Measurements from ENCODE around the gene MLKL. TPM values are rescaled to one million over a fixed set of nuclear protein-coding genes. Genes with fewer than 3 reads are reported as not detected.

The MLKL gene
- total RNA-seq, 1 experiment from 2014 or later, result 4.7 TPM

DNA sequence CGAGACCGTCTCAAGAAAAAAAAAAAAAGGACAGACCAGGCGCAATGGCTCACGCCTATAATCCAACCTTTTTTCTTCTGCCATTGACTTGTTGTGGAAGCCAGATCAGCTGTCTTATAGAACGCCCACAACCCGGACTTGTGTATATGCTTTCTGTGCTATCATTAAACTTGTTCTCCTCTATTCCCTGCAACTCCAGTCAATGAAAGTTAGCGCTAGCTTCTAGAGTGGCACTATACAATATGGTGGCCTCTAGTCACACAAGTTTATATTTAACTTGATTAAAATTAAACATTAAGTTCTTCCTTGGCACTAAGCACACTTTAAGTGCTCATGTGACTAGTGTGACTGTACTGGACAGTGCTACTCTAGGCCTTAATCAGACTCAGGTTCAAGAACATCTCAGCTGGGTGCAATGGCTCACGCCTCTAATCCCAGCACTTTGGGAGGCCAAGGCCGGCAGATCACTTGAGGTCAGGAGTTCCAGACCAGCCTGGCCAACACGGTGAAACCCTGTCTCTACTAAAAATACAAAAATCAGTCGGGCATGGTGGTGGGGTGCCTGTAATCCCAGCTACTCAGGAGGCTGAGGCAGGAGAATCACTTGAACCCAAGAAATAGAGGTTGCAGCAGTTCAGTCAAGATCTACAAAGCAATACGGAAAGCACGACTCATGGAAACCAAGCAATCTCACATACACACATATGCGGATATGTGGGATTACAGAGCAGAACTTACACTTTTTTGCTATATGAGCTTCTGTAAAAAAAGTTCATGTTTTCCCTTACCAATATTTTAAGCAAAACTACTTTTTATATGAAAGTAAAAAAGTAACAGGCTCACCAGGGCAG is 74.9 kb downstream of the MLKL start:
- H3K4me3 ChIP-seq (ENCODE audit: low read length), result no peak overlapping the region

GRCh38 chr16:74623839-74624235 is 76.8 kb downstream of the MLKL start:
- no peak for DNase-seq
- Histone ChIP-seq H3K79me2 (ENCODE audit: low read length) (peaks cover 9% of the 10 kb centered on the region), H3K4me2 (ENCODE audit: low read depth, low read length, poor library complexity, severe bottlenecking) (no peak overlapping the region), H2AFZ (ENCODE audit: low read length) (no peak overlapping the region), H3K36me3 (ENCODE audit: insufficient read depth, low read length) (peaks cover 54% of the 10 kb centered on the region), H3K4me3 (ENCODE audit: low read length) (no peak overlapping the region), H4K20me1 (ENCODE audit: insufficient read depth, low read depth, low read length) (no peaks in the 10 kb centered on the region), H3K27ac (ENCODE audit: low read length) (no peak overlapping the region), H3K9me2 (replicated peaks; ENCODE audit: insufficient read depth, low read length) (no peaks in the 10 kb centered on the region), H3K27me3 (ENCODE audit: low read length) (no peaks in the 10 kb centered on the region), H3K9me3 (ENCODE audit: low read length) (no peaks in the 10 kb centered on the region), H3K4me1 (ENCODE audit: low read length) (no peaks in the 10 kb centered on the region), H3K9ac (ENCODE audit: low read length) (no peak overlapping the region)

More for the DNA sequence above, 74.9 kb downstream of the MLKL start:
- Histone ChIP-seq H3K4me1 (ENCODE audit: low read length) (no peaks in the 10 kb centered on the region), H3K36me3 (ENCODE audit: insufficient read depth, low read length) (peaks cover 61% of the 10 kb centered on the region), H2AFZ (ENCODE audit: low read length) (no peak overlapping the region), H3K9me3 (ENCODE audit: low read length) (no peaks in the 10 kb centered on the region), H3K4me2 (ENCODE audit: low read depth, low read length, poor library complexity, severe bottlenecking) (no peak overlapping the region), H3K9me2 (replicated peaks; ENCODE audit: insufficient read depth, low read length) (no peaks in the 10 kb centered on the region), H3K79me2 (ENCODE audit: low read length) (peaks cover 11% of the 10 kb centered on the region), H3K27ac (ENCODE audit: low read length) (no peak overlapping the region), H3K9ac (ENCODE audit: low read length) (no peak overlapping the region), H3K27me3 (ENCODE audit: low read length) (no peaks in the 10 kb centered on the region), H4K20me1 (ENCODE audit: insufficient read depth, low read depth, low read length) (no peaks in the 10 kb centered on the region)
- DNase-seq, result no peak

DNA sequence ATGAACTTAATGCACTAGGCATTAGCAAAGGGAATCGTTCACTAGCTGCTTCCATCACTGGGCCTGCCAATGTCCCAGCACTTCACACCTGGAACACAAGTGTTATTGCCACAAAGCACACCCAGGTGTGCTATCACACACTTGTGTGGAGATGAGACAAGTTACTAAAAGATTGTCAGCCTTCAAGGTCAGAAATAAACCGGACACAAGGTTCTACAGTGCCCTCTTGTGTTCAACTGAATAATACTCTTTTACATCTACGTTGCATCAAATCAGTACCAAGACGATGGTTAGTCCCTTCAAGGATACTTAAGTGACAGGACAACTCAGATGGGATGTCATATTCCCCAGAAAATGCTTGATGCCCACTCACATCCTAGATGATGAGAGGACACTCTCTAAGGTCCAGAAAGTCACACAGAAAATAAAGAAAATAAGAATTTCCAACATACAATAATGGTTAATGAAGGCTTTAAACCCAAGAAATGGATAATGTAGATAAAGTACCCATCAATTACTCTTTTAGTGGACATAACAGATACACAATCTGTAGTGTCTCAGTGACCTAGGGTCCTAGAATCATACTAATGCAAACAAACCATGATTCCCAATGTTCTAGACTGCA is 77.3 kb downstream of the MLKL start:
- Histone ChIP-seq H4K20me1 (ENCODE audit: insufficient read depth, low read depth, low read length) (no peaks in the 10 kb centered on the region), H3K4me1 (ENCODE audit: low read length) (no peaks in the 10 kb centered on the region), H3K36me3 (ENCODE audit: insufficient read depth, low read length) (peaks cover 49% of the 10 kb centered on the region), H3K79me2 (ENCODE audit: low read length) (peaks cover 7% of the 10 kb centered on the region), H3K4me3 (ENCODE audit: low read length) (no peak overlapping the region), H3K27me3 (ENCODE audit: low read length) (no peaks in the 10 kb centered on the region), H2AFZ (ENCODE audit: low read length) (no peak overlapping the region), H3K4me2 (ENCODE audit: low read depth, low read length, poor library complexity, severe bottlenecking) (no peak overlapping the region), H3K9ac (ENCODE audit: low read length) (no peak overlapping the region), H3K9me2 (replicated peaks; ENCODE audit: insufficient read depth, low read length) (no peaks in the 10 kb centered on the region), H3K9me3 (ENCODE audit: low read length) (no peaks in the 10 kb centered on the region), H3K27ac (ENCODE audit: low read length) (no peak overlapping the region)
- DNase-seq, result peak; percentile 78

DNA sequence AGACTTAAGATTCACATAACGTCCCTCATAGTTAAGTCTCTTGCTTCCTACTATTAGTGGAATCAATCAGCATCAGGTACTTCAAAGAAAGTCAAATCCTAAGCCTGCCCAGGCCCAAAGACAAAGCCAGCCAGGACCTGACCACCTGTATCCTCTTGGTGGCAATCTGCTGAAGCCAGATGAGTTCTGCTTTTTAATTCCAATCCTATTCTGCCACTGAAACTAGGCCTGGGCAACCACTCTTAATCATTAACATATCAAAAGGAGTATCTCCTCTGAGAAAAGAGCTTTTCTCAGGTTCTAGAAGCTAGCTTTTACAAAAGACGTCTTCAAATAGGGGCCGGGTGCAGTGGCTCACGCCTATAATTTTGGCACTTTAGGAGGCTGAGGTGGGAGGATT is 78.7 kb downstream of the MLKL start:
- Histone ChIP-seq H4K20me1 (ENCODE audit: insufficient read depth, low read depth, low read length) (no peaks in the 10 kb centered on the region), H3K9me2 (replicated peaks; ENCODE audit: insufficient read depth, low read length) (no peaks in the 10 kb centered on the region), H3K9ac (ENCODE audit: low read length) (no peak overlapping the region), H3K27ac (ENCODE audit: low read length) (no peak overlapping the region), H2AFZ (ENCODE audit: low read length) (no peak overlapping the region), H3K36me3 (ENCODE audit: insufficient read depth, low read length) (peaks cover 39% of the 10 kb centered on the region), H3K4me1 (ENCODE audit: low read length) (no peaks in the 10 kb centered on the region), H3K4me2 (ENCODE audit: low read depth, low read length, poor library complexity, severe bottlenecking) (no peak overlapping the region), H3K27me3 (ENCODE audit: low read length) (no peaks in the 10 kb centered on the region), H3K9me3 (ENCODE audit: low read length) (no peaks in the 10 kb centered on the region), H3K4me3 (ENCODE audit: low read length) (no peak overlapping the region), H3K79me2 (ENCODE audit: low read length) (peaks cover 6% of the 10 kb centered on the region)
- DNase-seq, result no peak

Other genes with a start within 250 kb of the MLKL start
- gene GLG1, start 93.7 kb downstream of the MLKL start, total RNA-seq (2014; rRNA removed; shearing (Covaris generic); ENCODE audit: low replicate concordance), result 65.2 and 87.8 TPM in 2 replicates
- gene RFWD3, start 34.0 kb downstream of the MLKL start, total RNA-seq (2014; rRNA removed; shearing (Covaris generic); ENCODE audit: low replicate concordance), result 25.4 and 36.3 TPM in 2 replicates
- gene FA2H, start 74.0 kb upstream of the MLKL start, total RNA-seq (2014; rRNA removed; shearing (Covaris generic); ENCODE audit: low replicate concordance), result not detected in 2 replicates